GM19467 (cell line): Measurements from ENCODE around the gene HPCAL1.

ENCODE experiments used
- ATAC-seq: cut with Tn5 transposase; IDR thresholded peaks from one replicate; pipeline ENCODE4 v1.9.1; 2021; ENCODE audit warnings: mild to moderate bottlenecking, moderate library complexity; ENCODE audit not compliant: unreplicated experiment

HPCAL1 gene

GRCh38 chr2:10320575-10320931 lies 17.8 kb downstream of the HPCAL1 start:
- ATAC-seq: no peak

- no peak for ATAC-seq
These were observed 18.2 kb downstream of the HPCAL1 start for GRCh38 chr2:10320933-10321332.

DNA sequence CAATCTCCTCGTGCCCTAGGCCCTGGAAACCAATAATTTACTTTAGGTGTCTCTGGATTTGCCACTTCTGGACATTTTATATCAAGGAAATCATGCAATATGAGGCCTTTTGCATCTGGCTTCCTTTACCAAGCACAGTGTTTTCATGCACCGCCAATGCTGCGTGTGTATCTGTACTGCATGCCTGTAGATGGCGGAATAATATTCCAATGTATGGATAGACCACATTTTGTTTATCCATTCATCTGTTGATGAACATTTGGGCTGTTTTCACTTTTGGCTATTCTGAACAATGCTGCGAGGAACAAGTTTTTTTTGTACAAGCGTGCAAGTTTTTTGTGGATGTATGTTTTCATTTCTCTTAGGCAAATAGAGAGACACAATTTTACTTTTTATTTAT lies 18.9 kb downstream of the HPCAL1 start:
- no peak for ATAC-seq

- ATAC-seq: no peak
These were observed 19.8 kb downstream of the HPCAL1 start for GRCh38 chr2:10322481-10322880.

DNA sequence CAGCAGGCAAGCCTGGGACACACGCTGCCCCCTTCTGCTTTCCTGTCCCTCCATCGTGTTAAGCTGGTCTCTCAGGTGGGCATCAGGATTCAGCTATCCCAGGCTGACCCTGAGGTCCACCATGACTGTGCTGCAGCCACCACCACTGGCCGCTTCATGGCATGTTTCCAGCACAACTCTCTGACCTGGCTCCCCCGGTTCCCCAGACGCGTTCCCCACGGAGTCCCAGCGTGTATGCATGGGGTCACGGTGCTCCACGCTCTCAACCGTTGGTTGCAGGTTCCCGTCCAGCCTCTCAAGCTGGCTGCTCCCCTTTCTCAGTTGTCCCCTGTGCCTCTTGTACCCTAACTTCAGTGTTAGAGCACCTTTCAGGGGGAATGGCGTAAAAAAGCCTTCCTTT lies 20.3 kb downstream of the HPCAL1 start:
- ATAC-seq: no peak

GRCh38 chr2:10323535-10323934 lies 20.8 kb downstream of the HPCAL1 start:
- ATAC-seq: no peak

DNA sequence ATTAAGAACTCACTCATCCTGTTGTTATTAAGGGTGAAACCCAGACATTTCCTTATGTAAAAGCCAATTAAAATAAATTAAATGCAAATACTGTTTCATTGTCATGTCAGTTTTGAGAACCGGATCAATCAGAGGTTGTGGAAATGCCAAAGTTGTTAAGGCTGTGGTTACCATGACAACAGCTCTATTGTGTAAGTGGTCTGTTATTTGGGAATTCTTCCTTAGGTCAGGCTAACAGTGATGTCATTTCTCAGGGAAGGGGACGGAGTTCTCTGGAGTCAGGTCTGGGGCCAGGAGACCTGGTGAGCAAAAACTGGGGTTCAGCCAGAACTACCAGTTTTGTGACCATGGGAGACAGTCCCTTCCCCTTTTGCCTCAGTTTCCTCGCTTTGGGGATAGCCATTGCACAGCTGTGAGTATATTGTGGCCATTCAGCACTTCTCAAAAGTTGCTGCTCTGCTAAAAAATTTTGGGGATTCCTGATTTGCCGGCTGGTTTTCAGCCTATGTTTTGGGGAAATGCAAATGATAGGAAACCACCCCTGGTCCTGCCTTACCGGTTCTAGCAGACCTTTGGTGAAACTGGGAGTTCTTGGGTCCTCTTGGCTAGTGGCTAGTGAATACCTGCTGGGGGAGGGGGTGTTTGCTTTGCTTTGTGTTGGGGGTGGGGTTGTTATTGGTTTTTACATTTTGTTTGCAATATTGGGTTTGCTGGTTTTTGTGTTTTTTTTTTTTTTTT lies 21.6 kb downstream of the HPCAL1 start:
- ATAC-seq: no peak

DNA sequence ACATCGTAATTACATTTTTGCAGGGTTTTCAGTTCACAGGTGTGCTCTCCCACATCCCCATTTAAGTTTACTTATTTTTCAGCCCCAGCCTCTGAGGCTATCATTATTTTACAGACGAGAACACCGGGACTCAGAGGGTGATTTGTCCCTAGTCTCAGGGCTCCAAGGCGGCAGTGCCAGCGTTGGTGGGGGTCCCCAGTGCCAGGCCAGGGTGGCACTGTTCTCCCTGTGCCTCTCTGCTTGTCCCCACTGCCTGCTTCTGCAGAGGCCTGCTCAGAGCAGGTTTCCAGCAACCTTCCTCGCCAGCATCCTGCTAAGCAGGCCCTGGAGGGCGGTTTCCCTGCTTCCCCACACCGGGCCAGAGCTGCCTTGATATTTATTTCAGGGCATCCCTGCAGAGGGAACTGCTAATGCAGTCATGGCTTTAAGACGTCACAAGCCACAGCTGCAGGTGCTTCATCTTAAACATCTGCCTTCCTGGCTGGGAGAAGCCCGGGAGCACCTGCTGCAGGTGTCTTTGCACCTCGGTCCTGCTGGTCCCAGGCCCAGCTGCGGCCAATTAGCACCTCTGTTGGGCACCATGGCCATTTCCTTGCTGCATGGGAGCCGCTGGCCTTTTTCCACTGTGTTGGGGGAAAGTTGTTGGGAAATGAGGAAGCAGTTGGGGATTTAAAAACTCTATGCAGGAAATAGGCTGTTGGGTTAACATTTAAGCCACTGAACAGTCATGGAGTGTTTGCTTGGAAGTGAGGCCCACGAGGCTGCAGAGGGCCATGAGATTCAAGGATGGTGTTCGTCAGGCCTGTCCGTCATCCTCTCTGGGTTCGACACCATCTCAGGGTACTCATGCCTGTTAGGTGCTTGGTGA lies 22.8 kb downstream of the HPCAL1 start:
- no peak for ATAC-seq

GRCh38 chr2:10326151-10326616 lies 23.5 kb downstream of the HPCAL1 start:
- no peak for ATAC-seq

DNA sequence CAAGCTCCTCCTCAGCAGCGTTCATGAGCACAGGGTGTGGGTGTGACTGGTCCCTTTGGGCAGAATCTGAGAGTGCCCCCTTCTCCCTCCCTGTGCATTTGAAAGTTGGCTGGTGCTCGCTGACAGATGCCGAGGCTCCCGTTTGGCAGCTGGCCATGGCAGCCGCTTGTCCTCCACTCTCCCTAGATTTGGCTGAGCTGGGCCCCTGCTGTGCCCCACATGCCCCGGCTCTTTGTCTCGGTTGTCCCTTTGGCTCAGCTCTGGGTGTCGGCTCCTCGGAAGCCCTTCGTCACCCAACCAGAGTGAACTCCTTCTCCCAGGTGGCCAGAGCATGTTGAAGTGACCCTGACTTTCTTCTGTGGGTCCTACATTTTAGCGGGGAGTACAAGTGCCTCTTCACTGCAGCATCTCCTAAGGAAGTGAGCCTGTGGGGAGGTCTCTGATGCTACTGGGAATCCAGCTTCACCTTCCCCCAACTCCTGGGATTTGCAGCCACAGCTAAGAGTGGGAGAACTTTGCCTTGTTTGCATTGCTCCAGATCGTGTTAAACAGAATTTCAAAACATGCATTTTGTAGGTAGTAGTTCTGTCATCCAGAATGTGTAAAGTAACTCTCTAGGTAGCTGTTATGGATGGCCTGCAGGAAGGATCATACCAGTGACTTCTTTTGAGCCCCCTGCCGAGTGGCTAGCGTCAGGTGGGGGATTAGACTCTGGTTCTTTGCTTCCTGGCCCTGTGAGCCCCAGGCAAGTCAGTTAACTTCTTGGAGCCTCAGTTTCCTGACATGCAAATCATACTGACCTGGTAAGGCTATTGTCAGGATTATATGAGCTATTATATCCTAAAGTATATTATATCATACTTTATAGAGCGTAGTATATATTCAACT lies 24.2 kb downstream of the HPCAL1 start:
- no peak for ATAC-seq

DNA sequence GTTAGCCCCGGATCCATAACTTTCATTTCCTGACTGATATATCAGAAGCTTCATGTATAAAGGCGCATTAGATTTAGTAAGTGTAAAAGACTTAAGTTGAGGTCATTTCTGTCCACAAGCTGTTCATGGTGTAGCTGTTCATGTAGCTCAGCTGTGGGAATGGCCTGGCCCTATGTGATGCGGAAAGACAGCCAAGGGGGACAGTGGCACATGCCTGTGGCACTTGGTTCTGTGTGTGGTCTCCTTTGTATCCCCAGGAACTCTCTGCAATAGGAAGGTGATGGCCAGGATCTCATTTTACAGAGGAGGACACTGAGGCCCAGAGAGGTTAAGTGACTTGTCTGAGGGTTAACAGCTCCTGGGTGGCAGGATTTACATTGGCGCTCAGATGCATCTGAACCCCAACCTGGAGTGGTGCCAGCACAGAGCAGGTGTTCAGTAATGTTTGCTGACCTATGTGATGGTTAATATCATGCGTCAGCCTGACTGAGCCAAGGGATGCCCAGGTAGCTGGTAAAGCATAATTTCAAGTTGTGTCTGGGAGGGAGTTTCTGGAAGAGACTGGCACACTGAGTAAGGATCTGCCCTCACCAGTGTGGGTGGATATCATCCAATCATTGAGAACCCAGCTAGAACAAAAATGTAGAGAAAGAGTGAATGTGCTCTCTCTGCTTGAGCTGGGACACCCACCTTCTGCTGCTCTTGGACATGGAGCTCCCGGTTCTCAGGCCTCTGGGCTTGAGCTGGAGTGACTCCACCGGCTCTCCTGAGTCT lies 25.4 kb downstream of the HPCAL1 start:
- ATAC-seq: no peak

GRCh38 chr2:10328670-10329579 lies 26.2 kb downstream of the HPCAL1 start:
- ATAC-seq: no peak

DNA sequence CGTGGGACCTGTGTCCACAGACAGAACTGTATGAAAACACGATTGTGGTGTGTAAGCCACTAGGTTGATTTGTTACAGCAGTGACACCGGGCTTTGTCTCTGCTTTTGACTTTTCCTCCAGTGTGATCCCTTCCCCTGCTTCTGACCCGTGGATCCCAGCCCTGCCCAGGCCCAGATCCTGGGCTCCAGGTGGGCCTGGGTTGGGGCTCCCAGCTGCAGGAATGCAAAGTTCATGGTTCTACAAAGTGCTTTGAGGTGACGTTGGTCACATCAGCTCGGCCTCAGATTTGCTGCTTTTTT lies 26.8 kb downstream of the HPCAL1 start:
- no peak for ATAC-seq

DNA sequence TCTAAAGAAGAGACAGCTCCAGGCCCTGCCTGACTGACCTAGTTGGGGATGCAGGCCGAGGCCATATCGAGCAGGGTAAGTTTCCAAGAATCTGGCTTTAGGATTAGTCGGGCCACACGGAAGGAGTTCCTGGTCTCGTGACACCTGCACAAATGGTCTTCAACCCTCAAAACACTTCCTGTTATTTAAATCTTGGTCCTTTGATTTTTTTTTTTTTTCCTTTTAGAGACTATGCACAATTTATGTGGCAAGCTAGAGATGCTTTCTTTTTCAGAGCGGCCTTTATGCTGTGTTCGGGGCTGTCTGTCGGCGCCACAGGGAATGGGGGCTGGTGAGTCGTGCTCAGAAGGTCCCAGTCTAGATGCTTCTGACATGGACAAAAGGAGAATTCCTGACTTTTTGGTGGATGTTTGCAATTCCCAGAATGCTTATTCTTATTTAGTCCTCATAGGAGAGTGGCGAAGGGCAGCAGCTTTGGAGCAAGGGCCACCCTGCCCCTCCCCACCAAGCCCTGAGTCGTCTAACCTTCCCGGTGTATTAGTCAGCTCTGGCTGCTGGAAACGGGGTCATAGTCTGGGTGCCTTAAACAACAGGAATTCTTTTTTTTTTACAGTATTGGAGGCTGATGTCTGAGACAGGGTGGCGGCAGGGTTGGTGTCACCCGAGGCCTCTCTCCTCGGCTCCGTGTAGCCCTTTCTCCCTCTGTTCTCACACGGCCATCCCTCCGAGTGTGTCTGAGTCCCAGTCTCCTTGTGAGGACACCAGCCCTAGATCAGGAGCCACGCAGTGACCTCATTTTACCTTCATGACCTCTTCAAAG lies 27.4 kb downstream of the HPCAL1 start:
- ATAC-seq: no peak

- ATAC-seq: no peak
These were observed 28.0 kb downstream of the HPCAL1 start for GRCh38 chr2:10330700-10331026.

DNA sequence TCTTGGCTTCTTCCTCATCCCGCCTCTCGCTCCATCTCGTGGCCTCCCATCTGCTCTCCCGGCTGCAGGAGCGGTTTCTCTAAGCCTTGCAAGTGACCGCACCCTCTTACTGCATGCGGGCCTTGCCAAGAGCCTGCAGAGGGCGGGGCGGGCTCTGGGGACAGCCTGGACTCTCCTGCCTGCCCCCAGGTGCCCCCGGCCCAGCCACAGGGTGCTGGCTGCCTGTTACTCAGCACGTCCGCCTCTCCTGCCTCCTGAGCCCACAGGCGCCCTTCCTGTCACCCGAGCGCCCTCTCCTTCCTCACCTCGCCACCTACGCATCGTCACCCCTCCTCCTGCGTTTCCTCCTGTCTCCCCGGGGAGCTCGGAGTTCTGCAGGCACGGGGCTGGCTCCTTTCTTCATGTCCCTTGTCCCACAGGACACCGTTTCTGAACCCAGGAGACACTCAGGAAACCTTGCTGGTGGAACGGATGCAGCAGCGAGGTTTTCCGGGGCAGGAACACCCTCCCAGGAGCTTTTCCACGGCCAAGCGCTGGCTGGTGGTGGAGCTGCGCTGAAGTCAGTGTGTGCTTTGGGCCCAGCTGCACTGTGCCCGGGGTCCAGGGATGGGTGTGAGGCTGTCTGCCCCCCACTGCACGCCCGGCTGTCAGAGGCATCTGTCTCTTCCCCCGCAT lies 28.5 kb downstream of the HPCAL1 start:
- ATAC-seq: peak; percentile 47

DNA sequence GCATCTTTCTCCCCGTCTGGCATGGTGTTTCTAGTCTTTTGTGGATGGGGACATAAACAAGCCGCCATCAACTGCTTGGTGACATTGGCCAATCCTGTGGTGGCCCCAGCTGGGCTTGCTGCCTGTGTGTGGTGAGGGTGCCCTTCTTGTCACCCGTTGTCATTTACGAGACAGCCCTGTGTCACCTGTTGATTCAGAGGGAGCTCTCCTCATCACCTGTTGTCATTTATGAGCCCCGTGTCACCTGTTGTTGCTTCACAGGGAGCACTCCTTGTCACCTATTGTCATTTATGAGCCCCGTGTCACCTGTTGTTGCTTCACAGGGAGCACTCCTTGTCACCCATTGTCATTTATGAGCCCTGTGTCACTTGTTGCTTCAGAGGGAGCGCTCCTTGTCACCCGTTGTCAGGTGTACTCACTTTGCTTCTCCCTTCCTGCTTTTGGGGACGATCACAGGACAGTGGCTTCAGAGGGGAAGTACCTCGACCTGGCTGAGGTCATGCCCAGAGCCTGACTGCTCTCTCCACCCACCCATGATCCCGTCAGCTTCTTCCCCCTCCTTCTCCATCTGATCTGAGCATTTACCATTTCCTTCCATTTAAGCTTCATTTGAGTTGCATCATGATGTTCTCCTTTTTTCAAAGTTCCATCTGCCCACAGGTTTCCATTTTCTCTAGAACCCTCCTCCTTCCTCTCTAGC lies 29.1 kb downstream of the HPCAL1 start:
- no peak for ATAC-seq
